ENCODE data around the gene FLRT1.

Gene FLRT1

GRCh38 chr11:64068705-64069400, 33.1 kb downstream of the FLRT1 start:
- DNase-seq = no peak

GRCh38 chr11:64069401-64070313, 33.9 kb downstream of the FLRT1 start:
- DNase-seq = no peak

- no peak for DNase-seq
Measured at GRCh38 chr11:64070314-64070681, 34.6 kb downstream of the FLRT1 start.

GRCh38 chr11:64071849-64072248, 36.1 kb downstream of the FLRT1 start:
- DNase-seq = no peak

- no peak for DNase-seq
Measured at GRCh38 chr11:64072403-64072802, 36.7 kb downstream of the FLRT1 start.

GRCh38 chr11:64072871-64073270, 37.1 kb downstream of the FLRT1 start:
- DNase-seq = no peak

- no peak for DNase-seq
Measured at GRCh38 chr11:64073542-64073941, 37.8 kb downstream of the FLRT1 start.

GRCh38 chr11:64074239-64074638, 38.5 kb downstream of the FLRT1 start:
- DNase-seq = no peak

- DNase-seq = no peak
Measured at GRCh38 chr11:64076758-64077157, 41.0 kb downstream of the FLRT1 start.

GRCh38 chr11:64077607-64078006, 41.9 kb downstream of the FLRT1 start:
- no peak for DNase-seq

GRCh38 chr11:64078284-64078683, 42.6 kb downstream of the FLRT1 start:
- no peak for DNase-seq

- DNase-seq = no peak
Measured at GRCh38 chr11:64078905-64079304, 43.2 kb downstream of the FLRT1 start.

- no peak for DNase-seq
Measured at GRCh38 chr11:64080390-64080789, 44.7 kb downstream of the FLRT1 start.

GRCh38 chr11:64081745-64082442, 46.2 kb downstream of the FLRT1 start:
- DNase-seq = no peak

- no peak for DNase-seq
Measured at GRCh38 chr11:64083398-64084080, 47.8 kb downstream of the FLRT1 start.

GRCh38 chr11:64084146-64084950, 48.6 kb downstream of the FLRT1 start:
- no peak for DNase-seq

GRCh38 chr11:64084951-64085710, 49.4 kb downstream of the FLRT1 start:
- no peak for DNase-seq

Measured in fibroblast of skin of scalp (primary cell).